GM06990 (cell line): Measurements from ENCODE around the gene GNAL.

Experiments used
- DNase-seq: peaks from one replicate; pipeline ENCODE4 v3.0.0-alpha.2; 2011; ENCODE audit not compliant: insufficient read length; ENCODE audit errors: extremely low read depth
- H3K27me3 ChIP-seq: replicated peaks from 2 replicates; pipeline ENCODE4 v1.6.0; 2011; ENCODE audit warnings: low read length; ENCODE audit not compliant: control insufficient read depth, insufficient read depth
- H3K36me3 ChIP-seq: 2 replicates; pipeline ENCODE4 v1.5.1; 2011; ENCODE audit warnings: low read length; ENCODE audit not compliant: control insufficient read depth, insufficient read depth
- H3K4me3 ChIP-seq: replicated peaks from 2 replicates; pipeline ENCODE4 v1.5.1; 2011; ENCODE audit warnings: low read depth, mild to moderate bottlenecking, control low read depth, low read length
- CTCF ChIP-seq: IDR thresholded peaks from 2 replicates; pipeline ENCODE4 v1.5.1; 2011; ENCODE audit warnings: low read length, control low read depth, mild to moderate bottlenecking, inconsistent platforms; ENCODE audit not compliant: insufficient read depth, poor library complexity, severe bottlenecking

GNAL gene

DNA sequence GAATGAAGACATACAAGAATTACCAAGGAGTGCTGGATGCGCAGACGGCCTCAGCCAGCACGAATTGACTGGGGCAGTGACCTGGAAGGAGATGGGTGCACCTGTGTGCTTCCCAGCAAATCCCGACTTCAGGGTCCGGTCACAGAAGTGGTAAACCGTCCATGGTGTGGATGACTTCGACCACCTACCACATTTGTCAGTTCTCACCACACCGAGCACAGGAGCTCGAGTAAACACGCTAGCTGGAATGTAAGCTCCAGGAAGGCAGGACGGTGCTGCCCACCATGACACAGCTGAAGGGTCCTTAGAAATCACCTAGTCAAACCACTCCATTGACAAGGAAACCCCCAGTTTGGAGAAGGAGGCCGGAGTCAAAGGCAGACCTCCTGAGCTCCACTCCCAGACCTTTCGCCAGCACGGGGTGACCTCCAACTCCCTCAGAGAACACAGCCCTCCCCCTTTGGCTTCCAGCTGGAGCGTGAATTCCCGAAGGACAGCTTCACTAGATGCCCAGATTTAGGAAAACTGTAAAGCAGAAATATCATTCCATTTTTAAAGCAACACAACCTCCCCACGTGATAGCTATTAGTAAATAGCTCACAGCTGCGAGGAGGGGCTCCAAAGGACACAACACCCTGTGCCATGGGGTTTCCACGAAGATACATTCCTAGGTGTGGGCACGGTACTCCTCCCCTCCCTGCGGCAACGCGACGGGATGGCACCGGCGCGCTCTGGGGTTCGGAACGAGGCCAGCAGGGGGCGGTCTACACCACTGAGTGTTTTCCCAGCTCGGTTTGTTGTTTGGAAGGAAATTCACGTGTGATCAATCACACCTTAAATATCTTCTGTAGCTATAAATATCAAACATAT, 34.1 kb upstream of the GNAL start:
- H3K4me3 ChIP-seq: no peak overlapping the region

DNA sequence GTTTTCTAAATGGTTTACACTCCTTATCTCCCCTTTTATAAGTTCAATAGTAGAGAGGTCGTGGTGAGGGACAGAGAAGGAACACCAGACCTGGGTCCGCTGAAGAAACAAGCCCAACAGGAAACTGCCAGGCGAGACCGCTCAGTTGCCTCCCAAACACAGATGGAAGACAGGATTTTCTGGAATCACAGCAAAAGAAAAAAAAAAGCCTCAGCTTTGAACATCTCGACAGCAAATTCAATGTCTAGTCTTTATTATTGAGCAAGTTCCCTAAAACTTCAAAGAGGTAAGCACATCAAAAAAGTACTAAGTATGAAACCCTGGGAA, 33.5 kb upstream of the GNAL start:
- no peak for TF ChIP-seq CTCF
- Histone ChIP-seq H3K36me3 (no peaks in the 10 kb centered on the region), H3K27me3 (peaks cover 2% of the 10 kb centered on the region), H3K4me3 (no peak overlapping the region)
- no peak for DNase-seq

More for the DNA sequence above, 34.1 kb upstream of the GNAL start:
- TF ChIP-seq CTCF: peak; percentile 87
- Histone ChIP-seq H3K36me3 (no peaks in the 10 kb centered on the region), H3K27me3 (peaks cover 2% of the 10 kb centered on the region)
- peak; percentile 36 for DNase-seq

DNA sequence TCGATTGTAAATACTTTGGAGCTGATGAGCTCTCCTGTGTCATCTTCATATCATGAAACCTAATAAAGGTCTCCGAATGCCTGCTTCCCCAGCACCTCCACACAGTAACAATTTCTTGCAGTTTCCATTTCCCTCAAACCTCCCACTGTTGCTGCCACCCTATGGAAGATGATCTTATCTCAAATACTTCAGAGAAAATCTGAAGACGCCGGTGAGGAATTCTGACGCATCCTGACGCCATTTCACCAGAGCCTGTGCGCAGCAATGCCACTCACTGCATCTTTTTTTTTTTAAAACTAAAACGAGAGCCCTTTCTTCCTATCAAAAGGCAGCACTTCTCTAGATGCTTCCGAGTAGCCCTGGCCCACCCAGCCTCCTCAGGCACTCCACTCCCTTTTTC, 31.9 kb upstream of the GNAL start:
- H3K36me3 ChIP-seq: no peaks in the 10 kb centered on the region
- no peak for DNase-seq
- no peak overlapping the region for H3K4me3 ChIP-seq
- TF ChIP-seq CTCF: no peak
- H3K27me3 ChIP-seq: peaks cover 2% of the 10 kb centered on the region

DNA sequence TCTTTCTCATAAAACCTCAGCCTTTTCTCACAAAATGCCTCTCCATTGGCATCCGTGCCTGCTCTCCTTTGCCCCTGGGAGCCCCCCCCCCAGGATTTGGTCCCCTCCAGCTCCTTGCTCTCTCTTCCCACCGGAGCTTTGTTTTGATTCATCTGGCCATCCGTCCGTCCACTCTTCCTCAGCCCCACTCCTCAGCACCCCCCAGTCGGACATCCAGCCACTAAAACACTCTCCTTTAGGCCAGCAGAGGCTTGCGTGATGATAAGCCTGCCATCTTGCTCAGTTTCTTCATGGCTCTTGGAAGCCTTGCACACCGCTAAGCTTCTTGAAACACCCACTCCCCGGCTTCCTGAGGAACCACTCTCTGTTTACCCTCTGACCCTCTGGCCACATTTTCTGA, 31.5 kb upstream of the GNAL start:
- no peak for DNase-seq
- TF ChIP-seq CTCF: no peak
- Histone ChIP-seq H3K27me3 (peaks cover 2% of the 10 kb centered on the region), H3K36me3 (no peaks in the 10 kb centered on the region), H3K4me3 (no peak overlapping the region)

DNA sequence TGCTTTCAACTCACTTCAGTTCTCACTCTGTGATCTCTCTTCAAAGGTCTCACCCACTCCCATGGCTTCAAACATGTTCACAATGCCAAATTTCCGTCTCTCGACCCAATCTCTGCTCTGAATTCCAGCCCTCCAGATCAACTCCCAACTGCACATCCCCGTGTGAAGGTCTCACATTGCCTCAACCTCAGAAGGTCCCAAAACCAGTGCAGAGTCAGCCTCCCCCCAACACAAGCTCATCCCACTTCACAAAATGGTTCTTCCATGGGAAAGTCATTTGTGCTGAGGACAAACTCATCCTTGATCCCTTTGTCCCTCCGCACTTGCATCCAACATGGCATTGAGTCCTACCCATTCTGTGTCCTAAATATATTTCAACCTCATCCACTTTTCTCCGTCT, 31.0 kb upstream of the GNAL start:
- no peak for TF ChIP-seq CTCF
- Histone ChIP-seq H3K4me3 (no peak overlapping the region), H3K36me3 (no peaks in the 10 kb centered on the region), H3K27me3 (peaks cover 2% of the 10 kb centered on the region)
- no peak for DNase-seq
